Hepatocyte (in vitro differentiated cells): ENCODE data around the gene MAPK14. TPM values are rescaled to one million over a fixed set of nuclear protein-coding genes. Genes with fewer than 3 reads are reported as not detected.

Experiments used
- DNase-seq: peaks from one replicate; pipeline ENCODE4 v3.0.0-alpha.2; 2016; ENCODE audit warnings: low spot score
- H2AFZ ChIP-seq: fragments of 200-600 bp; sonication (generic); 2 replicates; pipeline ENCODE4 v1.6.0; 2016; ENCODE audit warnings: antibody characterized with exemption, mild to moderate bottlenecking
- H3K27ac ChIP-seq: fragments of 200-600 bp; sonication (generic); 2 replicates; pipeline ENCODE4 v1.5.1; 2016; ENCODE audit warnings: mild to moderate bottlenecking
- H3K27me3 ChIP-seq: fragments of 200-600 bp; sonication (generic); 2 replicates; pipeline ENCODE4 v1.6.1; 2016
- H3K36me3 ChIP-seq: fragments of 200-600 bp; sonication (generic); replicated peaks from 2 replicates; pipeline ENCODE4 v1.5.1; 2016; ENCODE audit warnings: low read depth; ENCODE audit not compliant: insufficient read depth
- H3K4me1 ChIP-seq: fragments of 200-600 bp; sonication (generic); 2 replicates; pipeline ENCODE4 v1.5.1; 2016; ENCODE audit warnings: mild to moderate bottlenecking, moderate library complexity; ENCODE audit not compliant: insufficient read depth
- H3K4me2 ChIP-seq: fragments of 200-600 bp; sonication (generic); 2 replicates; pipeline ENCODE4 v1.6.0; 2016
- H3K4me3 ChIP-seq: fragments of 200-600 bp; sonication (generic); 2 replicates; pipeline ENCODE4 v1.5.1; 2016; ENCODE audit warnings: mild to moderate bottlenecking
- H3K79me2 ChIP-seq: fragments of 200-600 bp; sonication (generic); 2 replicates; pipeline ENCODE4 v1.6.0; 2017; ENCODE audit warnings: mild to moderate bottlenecking
- H3K9me2 ChIP-seq: fragments of 200-600 bp; sonication (generic); replicated peaks from 2 replicates; pipeline ENCODE4 v1.6.0; 2017; ENCODE audit warnings: mild to moderate bottlenecking; ENCODE audit not compliant: insufficient read depth
- H3K9me3 ChIP-seq: fragments of 200-600 bp; sonication (generic); 2 replicates; pipeline ENCODE4 v1.5.1; 2016; ENCODE audit warnings: low read depth, mild to moderate bottlenecking
- H4K20me1 ChIP-seq: fragments of 200-600 bp; sonication (generic); 2 replicates; pipeline ENCODE4 v1.6.0; 2016; ENCODE audit warnings: mild to moderate bottlenecking; ENCODE audit not compliant: insufficient read depth, poor library complexity, severe bottlenecking
- EZH2 ChIP-seq: fragments of 200-600 bp; sonication (generic); IDR thresholded peaks from 2 replicates; pipeline ENCODE4 v1.6.1; 2016; ENCODE audit warnings: antibody characterized with exemption, mild to moderate bottlenecking, borderline replicate concordance
- EZH2phosphoT487 ChIP-seq: fragments of 200-600 bp; sonication (generic); IDR thresholded peaks from one replicate; pipeline ENCODE4 v1.6.1; 2018; ENCODE audit warnings: antibody characterized with exemption, mild to moderate bottlenecking, low read depth, moderate library complexity; ENCODE audit not compliant: unreplicated experiment, severe bottlenecking
- WGBS: methylation state at CpG from one replicate; pipeline ENCODE4 v1.1.6; 2016; ENCODE audit warnings: low lambda C conversion rate; ENCODE audit errors: missing lambda C conversion rate; 5-methylcytosine and 5-hydroxymethylcytosine counted together
- polyA plus RNA-seq: library from polyadenylated mRNA; unstranded; fragments of >200 nt; fragmentation: Nextera tagmentation; extraction: Ambion mirVana; gene quantifications from 2 replicates; pipeline ENCODE4 v1.2.1, GENCODE V29; 2016
- total RNA-seq: library from RNA; depleted of rRNA; stranded (reverse); fragments of >200 nt; gene quantifications from 2 replicates; pipeline ENCODE4 v1.2.3, GENCODE V29; 2014
- TF ChIP-seq, protein P1 (sequence below): fragments of 200-600 bp; sonication (generic); IDR thresholded peaks from 2 replicates; pipeline ENCODE4 v1.5.1; 2016; ENCODE audit warnings: antibody characterized with exemption, mild to moderate bottlenecking; ENCODE audit not compliant: poor library complexity

MAPK14 gene
- total and polyA plus RNA-seq, 2 experiments from 2014 or later: 46.8 to 86.5 TPM

DNA sequence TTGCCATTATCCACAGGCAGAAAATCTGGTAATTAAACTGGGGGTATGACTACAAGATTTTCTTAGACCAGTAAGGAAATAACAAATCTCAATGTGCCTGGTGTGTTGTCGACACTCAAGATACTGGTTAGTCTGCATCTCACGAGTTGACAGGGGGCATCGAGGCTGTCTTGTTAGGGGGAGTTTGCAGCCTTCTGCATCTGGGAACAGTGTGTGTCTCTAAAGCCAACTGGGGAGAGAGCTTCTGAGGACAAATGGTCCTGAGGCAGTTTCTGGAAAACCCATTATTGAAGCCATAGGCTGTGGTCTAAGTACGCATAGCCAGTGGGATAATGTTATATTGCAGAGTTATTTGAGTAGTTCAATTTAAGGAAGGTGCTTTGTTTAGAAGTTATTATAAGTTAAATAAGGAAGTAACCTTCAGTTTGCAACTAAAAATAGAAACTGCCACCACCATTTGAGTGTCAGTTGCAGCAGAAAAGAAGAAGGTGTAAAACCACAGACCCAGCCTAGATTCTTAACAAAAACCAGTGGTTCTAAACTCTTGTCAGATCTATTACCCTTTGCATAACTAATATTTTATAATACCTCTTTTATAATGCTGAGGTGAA is 87.3 kb downstream of the MAPK14 start:
- Histone ChIP-seq H3K9me2 (no peaks in the 10 kb centered on the region), H3K27me3 (no peaks in the 10 kb centered on the region), H3K4me3 (no peak overlapping the region), H4K20me1 (no peaks in the 10 kb centered on the region), H3K4me2 (no peak overlapping the region), H3K4me1 (no peaks in the 10 kb centered on the region), H3K36me3 (no peaks in the 10 kb centered on the region), H3K79me2 (no peaks in the 10 kb centered on the region), H2AFZ (no peak overlapping the region), H3K9me3 (no peaks in the 10 kb centered on the region), H3K27ac (no peak overlapping the region)
- TF ChIP-seq EZH2 (no peak), EZH2phosphoT487 (no peak)
- TF ChIP-seq, protein P1, sequence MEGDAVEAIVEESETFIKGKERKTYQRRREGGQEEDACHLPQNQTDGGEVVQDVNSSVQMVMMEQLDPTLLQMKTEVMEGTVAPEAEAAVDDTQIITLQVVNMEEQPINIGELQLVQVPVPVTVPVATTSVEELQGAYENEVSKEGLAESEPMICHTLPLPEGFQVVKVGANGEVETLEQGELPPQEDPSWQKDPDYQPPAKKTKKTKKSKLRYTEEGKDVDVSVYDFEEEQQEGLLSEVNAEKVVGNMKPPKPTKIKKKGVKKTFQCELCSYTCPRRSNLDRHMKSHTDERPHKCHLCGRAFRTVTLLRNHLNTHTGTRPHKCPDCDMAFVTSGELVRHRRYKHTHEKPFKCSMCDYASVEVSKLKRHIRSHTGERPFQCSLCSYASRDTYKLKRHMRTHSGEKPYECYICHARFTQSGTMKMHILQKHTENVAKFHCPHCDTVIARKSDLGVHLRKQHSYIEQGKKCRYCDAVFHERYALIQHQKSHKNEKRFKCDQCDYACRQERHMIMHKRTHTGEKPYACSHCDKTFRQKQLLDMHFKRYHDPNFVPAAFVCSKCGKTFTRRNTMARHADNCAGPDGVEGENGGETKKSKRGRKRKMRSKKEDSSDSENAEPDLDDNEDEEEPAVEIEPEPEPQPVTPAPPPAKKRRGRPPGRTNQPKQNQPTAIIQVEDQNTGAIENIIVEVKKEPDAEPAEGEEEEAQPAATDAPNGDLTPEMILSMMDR: no peak
- DNase-seq: no peak
- 90% methylated on average over 4 of the region's 4 CpGs for WGBS

DNA sequence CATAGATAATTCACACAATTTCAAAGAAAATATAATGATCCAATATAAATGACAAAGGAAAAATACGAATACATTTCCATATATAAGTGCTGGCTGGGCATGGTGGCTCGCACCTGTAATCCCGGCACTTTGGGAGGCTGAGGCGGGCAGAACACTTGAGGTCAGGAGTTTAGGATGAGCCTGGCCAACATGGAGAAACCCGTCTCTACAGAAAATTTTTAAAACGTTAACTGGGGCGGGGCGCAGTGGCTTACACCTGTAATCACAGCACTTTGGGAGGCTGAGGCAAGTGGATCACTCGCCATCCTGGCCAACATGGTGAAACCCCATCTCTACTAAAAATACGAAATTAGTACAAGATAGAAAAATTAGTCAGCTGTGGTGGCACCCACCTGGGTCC is 87.8 kb downstream of the MAPK14 start:
- Histone ChIP-seq H3K79me2 (no peaks in the 10 kb centered on the region), H3K27ac (no peak overlapping the region), H3K4me3 (no peak overlapping the region), H3K9me2 (no peaks in the 10 kb centered on the region), H3K4me1 (no peaks in the 10 kb centered on the region), H3K27me3 (no peaks in the 10 kb centered on the region), H2AFZ (no peak overlapping the region), H3K4me2 (no peak overlapping the region), H3K9me3 (no peaks in the 10 kb centered on the region), H3K36me3 (no peaks in the 10 kb centered on the region), H4K20me1 (no peaks in the 10 kb centered on the region)
- no peak for DNase-seq
- TF ChIP-seq, protein P1: no peak
- TF ChIP-seq EZH2 (no peak), EZH2phosphoT487 (no peak)
- 98% methylated on average over 10 of the region's 10 CpGs for WGBS

DNA sequence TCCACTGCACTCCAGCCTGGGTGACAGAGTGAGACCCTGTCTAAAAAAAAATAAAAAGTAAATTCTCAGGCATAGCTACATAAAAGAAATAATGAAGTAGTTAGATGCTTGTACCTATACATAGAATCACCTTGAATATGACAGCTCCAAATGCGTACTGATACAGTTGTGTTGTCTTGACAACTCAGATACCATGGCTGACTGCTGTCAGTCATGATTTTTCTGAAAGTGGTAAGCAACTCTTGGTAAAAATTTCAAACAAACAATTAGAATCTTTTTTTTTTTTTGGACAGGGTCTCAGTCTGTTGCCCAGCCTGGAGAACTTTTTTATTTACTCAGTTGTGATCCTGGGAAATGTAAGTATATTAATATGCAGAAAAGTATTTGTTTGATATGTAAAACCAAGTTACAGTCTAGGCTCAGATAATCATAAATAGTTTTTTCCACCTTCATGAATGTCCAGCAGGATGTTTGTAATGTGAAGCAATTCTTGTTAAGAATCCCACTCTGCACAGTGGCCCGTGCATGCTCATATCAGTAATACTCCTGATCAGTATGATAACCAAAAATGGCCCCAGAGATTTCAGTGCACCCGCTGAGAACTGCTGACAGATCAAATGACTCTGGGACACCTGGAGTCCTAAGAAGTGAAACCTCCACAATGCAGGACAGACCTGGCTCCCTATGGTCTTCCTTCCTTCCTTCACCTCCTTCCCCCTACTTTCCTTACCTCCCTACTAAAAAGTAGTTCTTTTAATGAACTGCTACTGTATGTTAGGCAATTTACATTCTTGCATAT is 88.7 kb downstream of the MAPK14 start:
- Histone ChIP-seq H3K9me2 (no peaks in the 10 kb centered on the region), H3K4me1 (peaks cover 1% of the 10 kb centered on the region), H3K27me3 (no peaks in the 10 kb centered on the region), H3K9me3 (no peaks in the 10 kb centered on the region), H3K4me3 (no peak overlapping the region), H3K4me2 (no peak overlapping the region), H3K79me2 (no peaks in the 10 kb centered on the region), H3K27ac (no peak overlapping the region), H2AFZ (no peak overlapping the region), H3K36me3 (no peaks in the 10 kb centered on the region), H4K20me1 (no peaks in the 10 kb centered on the region)
- WGBS: 84% methylated on average over 3 of the region's 3 CpGs
- DNase-seq: no peak
- no peak for TF ChIP-seq EZH2
- TF ChIP-seq, protein P1: no peak
- TF ChIP-seq EZH2phosphoT487: no peak
